ENCODE measurements around the gene SERINC4.
"Not testable (repeated sequence)": the region's sequence is repeated elsewhere in the genome, so short reads cannot be mapped to it uniquely, and the experiment has no call there.

SERINC4 gene

DNA sequence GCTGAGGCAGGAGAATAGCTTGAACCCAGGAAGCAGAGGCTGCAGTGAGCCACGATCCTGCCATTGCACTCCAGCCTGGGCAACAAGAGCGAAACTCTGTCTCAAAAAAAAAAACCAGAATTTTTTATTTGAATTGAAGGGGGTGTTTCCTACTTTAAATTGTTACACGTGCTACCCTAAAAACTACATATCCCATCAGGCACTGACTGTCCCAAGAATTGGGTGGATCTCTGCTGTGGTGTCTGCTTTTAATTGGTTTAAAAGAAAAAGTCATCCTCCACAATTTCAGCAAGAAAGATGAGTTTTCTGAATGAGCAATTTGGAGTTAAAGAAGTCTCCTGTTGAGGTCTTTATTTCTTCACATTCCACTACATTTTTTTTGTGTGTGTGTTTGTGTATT lies 51.6 kb downstream of the SERINC4 start:
- no peak for DNase-seq

DNA sequence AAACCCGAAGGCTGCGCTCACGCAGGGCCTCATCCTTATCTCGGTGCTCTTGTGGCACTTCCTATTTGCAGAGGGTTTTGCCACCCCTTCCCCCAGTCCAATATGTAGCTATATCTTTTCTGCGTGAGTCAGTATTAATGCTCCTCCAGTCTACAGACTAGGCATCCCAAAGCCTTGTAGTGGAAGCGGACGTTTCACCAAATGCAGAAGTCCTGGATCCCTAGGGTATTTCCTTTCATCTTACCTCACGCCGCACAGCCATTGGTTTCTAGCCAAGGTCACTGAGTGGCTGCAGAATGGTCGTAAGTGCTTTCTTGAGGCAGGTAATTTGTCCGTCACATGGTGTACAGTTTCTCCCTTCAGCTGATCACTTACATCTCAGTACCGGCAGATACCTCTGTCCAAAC lies 53.1 kb downstream of the SERINC4 start:
- not testable (repeated sequence) for DNase-seq

DNA sequence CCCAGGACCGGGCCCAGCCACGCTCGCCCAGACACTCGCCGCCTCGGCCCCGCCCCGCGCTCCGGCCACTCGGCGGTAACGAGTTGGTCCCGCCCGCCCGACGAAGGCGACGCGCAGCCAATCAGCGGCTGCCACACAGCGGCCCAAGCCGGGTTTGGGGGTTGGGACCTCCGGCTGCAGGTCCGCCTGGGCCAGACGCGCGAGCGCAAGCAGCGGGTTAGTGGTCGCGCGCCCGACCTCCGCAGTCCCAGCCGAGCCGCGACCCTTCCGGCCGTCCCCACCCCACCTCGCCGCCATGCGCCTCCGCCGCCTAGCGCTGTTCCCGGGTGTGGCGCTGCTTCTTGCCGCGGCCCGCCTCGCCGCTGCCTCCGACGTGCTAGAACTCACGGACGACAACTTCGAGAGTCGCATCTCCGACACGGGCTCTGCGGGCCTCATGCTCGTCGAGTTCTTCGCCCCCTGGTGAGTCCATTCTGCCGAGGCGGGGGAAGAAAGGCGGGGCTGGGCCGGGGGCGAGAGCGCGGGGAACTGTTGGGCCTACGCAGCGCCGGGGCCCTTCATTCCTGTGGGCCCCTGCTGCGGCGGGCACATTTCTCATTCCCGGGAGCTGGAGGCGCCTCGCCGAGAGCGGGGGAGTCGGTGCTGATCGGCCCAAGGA lies 53.6 kb downstream of the SERINC4 start, which contains the start of gene PDIA3:
Gene PDIA3 (plus strand): TSS at position 194 of the 658 bp plus-strand sequence. CDS start 102 bp downstream, at position 296.
- peak; percentile 4 for DNase-seq

Data from DMS 273 treated with DMSO at 0.1 percent for 48 hours (cell line).